HUES48 (cell line): ENCODE data around the gene CDCP1.

ENCODE experiments used
- H3K27ac ChIP-seq: one replicate; pipeline ENCODE4 v1.7.0; 2013; ENCODE audit warnings: low read depth, low read length, inconsistent platforms
- H3K27me3 ChIP-seq: 2 replicates; pipeline ENCODE4 v1.6.1; 2013; ENCODE audit warnings: mild to moderate bottlenecking, low read length; ENCODE audit not compliant: control insufficient read depth, insufficient read depth
- H3K36me3 ChIP-seq: 2 replicates; pipeline ENCODE4 v1.6.1; 2013; ENCODE audit warnings: low read length; ENCODE audit not compliant: control insufficient read depth, insufficient read depth
- H3K4me1 ChIP-seq: 2 replicates; pipeline ENCODE4 v1.6.1; 2013; ENCODE audit warnings: mild to moderate bottlenecking, low read length; ENCODE audit not compliant: control insufficient read depth, insufficient read depth
- H3K4me3 ChIP-seq: 2 replicates; pipeline ENCODE4 v1.5.1; 2013; ENCODE audit warnings: mild to moderate bottlenecking, low read depth, low read length
- H3K9ac ChIP-seq: 2 replicates; pipeline ENCODE4 v1.6.1; 2013; ENCODE audit warnings: mild to moderate bottlenecking, low read depth, low read length, moderate library complexity
- H3K9me3 ChIP-seq: 2 replicates; pipeline ENCODE4 v1.6.1; 2013; ENCODE audit warnings: low read length; ENCODE audit not compliant: control insufficient read depth, insufficient read depth

The CDCP1 gene

DNA sequence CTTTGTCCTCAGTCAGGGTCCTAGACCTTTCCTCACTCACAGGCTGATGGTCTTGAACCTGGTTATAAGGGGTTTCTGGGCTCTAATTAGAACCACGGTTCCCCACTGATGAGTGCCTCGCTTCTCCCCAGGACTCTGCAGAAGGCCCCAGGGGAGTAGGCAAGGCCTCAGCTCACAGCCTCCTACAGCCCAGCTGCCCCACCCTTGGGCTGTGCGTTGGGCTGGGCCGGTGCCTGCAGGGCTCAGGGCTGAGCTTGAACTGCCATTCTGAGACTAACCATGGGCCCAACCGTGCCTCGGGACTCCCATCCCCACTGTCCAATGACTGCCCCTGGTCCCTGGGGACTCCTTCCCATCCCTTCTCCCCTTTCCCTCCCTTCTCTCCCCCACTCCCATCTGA, 94.5 kb downstream of the CDCP1 start:
- Histone ChIP-seq H3K27me3 (peaks cover 23% of the 10 kb centered on the region), H3K9me3 (no peaks in the 10 kb centered on the region), H3K4me3 (no peak overlapping the region), H3K4me1 (peaks cover 11% of the 10 kb centered on the region), H3K9ac (no peak overlapping the region), H3K27ac (no peak overlapping the region), H3K36me3 (no peaks in the 10 kb centered on the region)

- peaks cover under 1% of the 10 kb centered on the region; the same call in 1 of the 2 replicates for H3K4me1 ChIP-seq
- H3K9me3 ChIP-seq = no peaks in the 10 kb centered on the region
- no peak overlapping the region for H3K4me3 ChIP-seq
- H3K36me3 ChIP-seq = no peaks in the 10 kb centered on the region
- no peak overlapping the region for H3K27ac ChIP-seq
- no peak overlapping the region for H3K9ac ChIP-seq
- H3K27me3 ChIP-seq = peaks cover 6% of the 10 kb centered on the region; the same call in 1 of the 2 replicates
These were observed 96.4 kb downstream of the CDCP1 start for GRCh38 chr3:45049807-45050206.

GRCh38 chr3:45048244-45048643, 97.9 kb downstream of the CDCP1 start:
- no peak overlapping the region for H3K27ac ChIP-seq
- H3K4me1 ChIP-seq = no peaks in the 10 kb centered on the region
- no peaks in the 10 kb centered on the region for H3K27me3 ChIP-seq
- no peaks in the 10 kb centered on the region for H3K9me3 ChIP-seq
- no peak overlapping the region for H3K9ac ChIP-seq
- H3K4me3 ChIP-seq = no peak overlapping the region
- no peaks in the 10 kb centered on the region for H3K36me3 ChIP-seq

DNA sequence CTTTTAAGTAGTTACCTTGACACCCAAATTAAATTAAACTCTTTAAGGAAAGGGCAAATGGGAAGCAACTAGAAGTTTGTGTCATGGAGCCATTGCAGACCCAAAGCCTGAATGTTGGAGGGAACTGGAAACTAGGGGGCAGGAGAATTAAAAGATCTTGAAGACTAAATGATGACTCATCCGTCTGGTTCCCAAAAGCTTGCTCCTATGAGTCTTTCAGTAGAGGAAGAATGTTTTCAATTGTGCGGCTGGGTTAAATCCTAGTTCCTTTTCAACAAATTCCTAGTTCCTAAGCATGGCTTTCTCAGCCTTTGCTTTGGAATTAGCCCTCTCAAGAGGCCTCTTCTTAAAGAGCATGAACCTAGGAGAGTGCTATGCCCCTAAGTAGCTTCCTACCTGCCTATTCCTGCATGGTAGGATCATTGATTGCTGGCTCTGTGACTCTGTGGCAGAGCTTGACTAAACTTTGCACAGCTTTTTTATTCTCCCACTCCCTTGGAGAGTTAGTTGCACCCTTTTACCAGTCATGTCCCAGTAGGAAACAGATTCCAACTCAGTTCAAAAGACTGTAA, 102.4 kb downstream of the CDCP1 start:
- Histone ChIP-seq H3K36me3 (no peaks in the 10 kb centered on the region), H3K9ac (no peak overlapping the region), H3K4me1 (no peaks in the 10 kb centered on the region), H3K9me3 (no peaks in the 10 kb centered on the region), H3K27ac (no peak overlapping the region), H3K27me3 (no peaks in the 10 kb centered on the region), H3K4me3 (no peak overlapping the region)

GRCh38 chr3:45042162-45042561, 104.0 kb downstream of the CDCP1 start:
- no peak overlapping the region for H3K27ac ChIP-seq
- peaks cover 1% of the 10 kb centered on the region for H3K27me3 ChIP-seq
- no peak overlapping the region for H3K4me3 ChIP-seq
- H3K4me1 ChIP-seq = peaks cover 6% of the 10 kb centered on the region
- H3K36me3 ChIP-seq = no peaks in the 10 kb centered on the region
- H3K9ac ChIP-seq = no peak overlapping the region
- H3K9me3 ChIP-seq = no peaks in the 10 kb centered on the region

DNA sequence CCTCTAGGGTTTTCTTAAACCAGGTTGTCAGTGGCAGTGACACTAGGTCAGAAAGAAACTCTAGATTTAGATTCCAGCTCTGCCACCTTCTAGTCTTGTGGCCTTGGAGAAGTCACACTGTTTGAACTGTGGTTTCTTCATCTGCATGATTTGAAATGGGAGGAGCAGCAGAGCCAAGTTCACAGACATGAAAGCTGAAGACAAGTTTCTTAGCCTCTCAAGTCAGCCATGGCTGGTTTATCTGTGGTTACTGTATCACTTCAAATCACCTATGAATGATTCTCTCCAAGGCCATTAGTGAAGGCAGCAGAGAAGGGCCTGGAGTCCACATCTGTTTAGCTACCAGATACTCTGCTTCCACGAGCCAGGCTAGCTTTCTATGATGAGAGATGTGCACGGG, 104.5 kb downstream of the CDCP1 start:
- Histone ChIP-seq H3K9me3 (no peaks in the 10 kb centered on the region), H3K27ac (no peak overlapping the region)

GRCh38 chr3:45037720-45038455, 108.3 kb downstream of the CDCP1 start:
- Histone ChIP-seq H3K9me3 (no peaks in the 10 kb centered on the region), H3K27me3 (peaks cover 44% of the 10 kb centered on the region), H3K4me3 (no peak overlapping the region), H3K36me3 (no peaks in the 10 kb centered on the region), H3K4me1 (peaks cover 6% of the 10 kb centered on the region), H3K27ac (no peak overlapping the region), H3K9ac (no peak overlapping the region)

More for the DNA sequence above, 104.5 kb downstream of the CDCP1 start:
- Histone ChIP-seq H3K4me3 (no peak overlapping the region), H3K4me1 (peaks cover 6% of the 10 kb centered on the region), H3K9ac (no peak overlapping the region), H3K36me3 (no peaks in the 10 kb centered on the region), H3K27me3 (peaks cover 6% of the 10 kb centered on the region)

DNA sequence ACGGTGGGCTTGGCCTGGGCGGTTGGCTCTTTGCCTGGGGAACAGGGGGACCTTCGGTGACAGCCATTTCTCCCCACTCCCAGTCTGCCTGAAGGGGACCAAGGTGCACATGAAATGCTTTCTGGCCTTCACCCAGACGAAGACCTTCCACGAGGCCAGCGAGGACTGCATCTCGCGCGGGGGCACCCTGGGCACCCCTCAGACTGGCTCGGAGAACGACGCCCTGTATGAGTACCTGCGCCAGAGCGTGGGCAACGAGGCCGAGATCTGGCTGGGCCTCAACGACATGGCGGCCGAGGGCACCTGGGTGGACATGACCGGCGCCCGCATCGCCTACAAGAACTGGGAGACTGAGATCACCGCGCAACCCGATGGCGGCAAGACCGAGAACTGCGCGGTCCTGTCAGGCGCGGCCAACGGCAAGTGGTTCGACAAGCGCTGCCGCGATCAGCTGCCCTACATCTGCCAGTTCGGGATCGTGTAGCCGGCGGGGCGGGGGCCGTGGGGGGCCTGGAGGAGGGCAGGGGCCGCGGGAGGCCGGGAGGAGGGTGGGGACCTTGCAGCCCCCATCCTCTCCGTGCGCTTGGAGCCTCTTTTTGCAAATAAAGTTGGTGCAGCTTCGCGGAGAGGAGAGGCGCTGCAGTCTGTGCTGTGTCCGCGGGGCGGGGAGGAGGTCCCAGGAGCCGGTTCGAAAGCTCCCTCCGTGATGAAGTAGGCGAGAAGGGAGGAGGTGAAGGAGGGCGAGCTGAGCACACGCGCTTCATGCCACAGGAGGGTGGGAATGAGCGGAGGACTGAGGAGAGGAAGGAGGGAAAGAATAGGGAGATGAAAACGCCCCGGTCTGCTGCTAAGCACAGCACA, 110.5 kb downstream of the CDCP1 start:
- Histone ChIP-seq H3K4me3 (peak overlapping the region; percentile 34), H3K9me3 (no peaks in the 10 kb centered on the region), H3K4me1 (peaks cover 6% of the 10 kb centered on the region), H3K27me3 (peaks cover 46% of the 10 kb centered on the region), H3K36me3 (no peaks in the 10 kb centered on the region), H3K9ac (no peak overlapping the region), H3K27ac (no peak overlapping the region)

- Histone ChIP-seq H3K4me1 (peaks cover 6% of the 10 kb centered on the region), H3K9ac (no peak overlapping the region), H3K36me3 (no peaks in the 10 kb centered on the region), H3K27me3 (peaks cover 46% of the 10 kb centered on the region), H3K9me3 (no peaks in the 10 kb centered on the region), H3K27ac (no peak overlapping the region), H3K4me3 (no peak overlapping the region)
These were observed 111.4 kb downstream of the CDCP1 start for GRCh38 chr3:45034612-45035252.

DNA sequence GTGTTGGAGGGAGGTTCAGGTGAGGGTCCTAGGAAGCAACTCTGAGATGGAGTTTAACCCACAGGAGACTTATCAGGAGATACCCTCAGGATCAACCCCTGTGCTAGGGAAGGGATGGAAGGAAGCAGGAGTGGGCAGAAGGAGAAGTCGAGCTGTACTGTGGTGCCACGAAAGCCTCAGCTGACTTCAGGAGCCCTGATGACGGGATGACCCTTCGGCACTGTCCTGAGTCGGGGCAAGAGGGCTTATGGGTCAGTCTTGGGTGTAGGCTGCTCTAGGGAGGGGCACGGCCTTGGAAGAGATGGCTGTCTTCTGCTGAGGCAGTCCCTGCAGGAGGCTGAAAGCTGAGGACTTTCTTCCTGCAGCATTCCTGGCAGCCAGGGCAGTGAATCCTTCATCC, 112.4 kb downstream of the CDCP1 start:
- H3K9ac ChIP-seq = no peak overlapping the region
- peaks cover 46% of the 10 kb centered on the region for H3K27me3 ChIP-seq
- no peaks in the 10 kb centered on the region for H3K9me3 ChIP-seq
- no peak overlapping the region for H3K4me3 ChIP-seq
- H3K27ac ChIP-seq = no peak overlapping the region
- H3K36me3 ChIP-seq = no peaks in the 10 kb centered on the region
- peaks cover 6% of the 10 kb centered on the region for H3K4me1 ChIP-seq
